Calu3 (cell line): Measurements from ENCODE around the gene PEX11G. TPM values are rescaled to one million over a fixed set of nuclear protein-coding genes. Genes with fewer than 3 reads are reported as not detected.

Experiments
- BruUV-seq: library from RNA; stranded (reverse); fragments of 400-500 nt; replicated peaks from 2 replicates; lab custom pipeline; 2021; lab: Mats Ljungman, UMichigan
- CTCF ChIA-PET: fragments of 300-600 bp; sonication (Branson Sonifier 250); formaldehyde crosslinking; loops from one replicate; lab custom pipeline; 2022; ENCODE audit warnings: antibody characterized with exemption; lab: Charles Lee
- DNase-seq: peaks from one replicate; pipeline ENCODE4 v3.0.0; 2022
- H3K27ac Mint-ChIP-seq: one replicate; pipeline ENCODE4 v1.8.0; 2022; ENCODE audit warnings: mixed read lengths; ENCODE audit not compliant: unreplicated experiment
- H3K27me3 Mint-ChIP-seq: one replicate; pipeline ENCODE4 v1.8.0; 2022; ENCODE audit warnings: mixed read lengths; ENCODE audit not compliant: unreplicated experiment
- H3K36me3 Mint-ChIP-seq: one replicate; pipeline ENCODE4 v1.8.0; 2022; ENCODE audit warnings: mild to moderate bottlenecking, moderate library complexity, mixed read lengths; ENCODE audit not compliant: insufficient read depth, unreplicated experiment
- H3K4me1 Mint-ChIP-seq: one replicate; pipeline ENCODE4 v1.8.0; 2022; ENCODE audit warnings: mild to moderate bottlenecking, low read depth, mixed read lengths; ENCODE audit not compliant: unreplicated experiment
- H3K4me3 Mint-ChIP-seq: one replicate; pipeline ENCODE4 v1.8.0; 2022; ENCODE audit warnings: mild to moderate bottlenecking, low read depth, moderate library complexity, mixed read lengths; ENCODE audit not compliant: unreplicated experiment
- H3K9me3 Mint-ChIP-seq: one replicate; pipeline ENCODE4 v1.8.0; 2022; ENCODE audit warnings: low read depth, mixed read lengths; ENCODE audit not compliant: unreplicated experiment
- intact Hi-C: fragments of 100-400 bp; cut with micrococcal nuclease; formaldehyde crosslinking; loops from one replicate; pipeline ENCODE4 v1.10.0; 2022; ENCODE audit not compliant: unreplicated experiment
- total RNA-seq: library from RNA; stranded (reverse); gene quantifications from 2 replicates; pipeline ENCODE4 v1.2.3, GENCODE V29; 2022
- TF ChIP-seq, protein P1 (sequence below): fragments of 200-600 bp; IDR thresholded peaks from one replicate; pipeline ENCODE4 v1.8.0; 2022; ENCODE audit warnings: antibody characterized with exemption; ENCODE audit not compliant: unreplicated experiment

The PEX11G gene
- total RNA-seq, 1 experiment from 2014 or later: 1.3 TPM

DNA sequence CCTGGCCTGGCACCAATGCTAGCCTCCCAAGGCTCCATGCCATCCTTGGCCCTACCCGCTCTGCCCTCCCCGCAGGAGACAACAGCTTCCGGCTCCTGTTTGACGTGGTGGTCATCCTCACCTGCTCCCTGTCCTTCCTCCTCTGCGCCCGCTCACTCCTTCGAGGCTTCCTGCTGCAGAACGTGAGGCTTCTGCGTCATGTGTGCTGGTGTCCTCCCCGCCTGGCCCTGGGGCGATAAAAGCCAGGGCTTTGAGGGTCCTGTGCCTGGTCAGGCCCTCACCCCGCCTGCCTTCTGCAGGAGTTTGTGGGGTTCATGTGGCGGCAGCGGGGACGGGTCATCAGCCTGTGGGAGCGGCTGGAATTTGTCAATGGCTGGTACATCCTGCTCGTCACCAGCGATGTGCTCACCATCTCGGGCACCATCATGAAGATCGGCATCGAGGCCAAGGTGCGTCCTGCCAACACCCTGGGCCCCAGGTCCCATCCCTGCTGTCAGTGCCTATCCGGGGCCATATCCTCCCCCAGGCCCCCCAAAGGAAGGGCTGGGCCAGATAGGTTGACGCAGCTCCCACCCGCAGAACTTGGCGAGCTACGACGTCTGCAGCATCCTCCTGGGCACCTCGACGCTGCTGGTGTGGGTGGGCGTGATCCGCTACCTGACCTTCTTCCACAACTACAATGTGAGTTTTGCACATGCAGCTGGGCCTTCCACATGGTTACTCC is 39.8 kb upstream of the PEX11G start:
- Mint-ChIP-seq H3K27me3 (no peaks in the 10 kb centered on the region), H3K36me3 (peaks cover 6% of the 10 kb centered on the region), H3K4me1 (no peaks in the 10 kb centered on the region), H3K4me3 (no peak overlapping the region), H3K27ac (no peak overlapping the region), H3K9me3 (no peaks in the 10 kb centered on the region)
- intact Hi-C loops: no loop called here
- CTCF ChIA-PET: no interaction called here
- TF ChIP-seq, protein P1, sequence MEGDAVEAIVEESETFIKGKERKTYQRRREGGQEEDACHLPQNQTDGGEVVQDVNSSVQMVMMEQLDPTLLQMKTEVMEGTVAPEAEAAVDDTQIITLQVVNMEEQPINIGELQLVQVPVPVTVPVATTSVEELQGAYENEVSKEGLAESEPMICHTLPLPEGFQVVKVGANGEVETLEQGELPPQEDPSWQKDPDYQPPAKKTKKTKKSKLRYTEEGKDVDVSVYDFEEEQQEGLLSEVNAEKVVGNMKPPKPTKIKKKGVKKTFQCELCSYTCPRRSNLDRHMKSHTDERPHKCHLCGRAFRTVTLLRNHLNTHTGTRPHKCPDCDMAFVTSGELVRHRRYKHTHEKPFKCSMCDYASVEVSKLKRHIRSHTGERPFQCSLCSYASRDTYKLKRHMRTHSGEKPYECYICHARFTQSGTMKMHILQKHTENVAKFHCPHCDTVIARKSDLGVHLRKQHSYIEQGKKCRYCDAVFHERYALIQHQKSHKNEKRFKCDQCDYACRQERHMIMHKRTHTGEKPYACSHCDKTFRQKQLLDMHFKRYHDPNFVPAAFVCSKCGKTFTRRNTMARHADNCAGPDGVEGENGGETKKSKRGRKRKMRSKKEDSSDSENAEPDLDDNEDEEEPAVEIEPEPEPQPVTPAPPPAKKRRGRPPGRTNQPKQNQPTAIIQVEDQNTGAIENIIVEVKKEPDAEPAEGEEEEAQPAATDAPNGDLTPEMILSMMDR: no peak
- no peak for DNase-seq
- BruUV-seq: no TSS peak

- H3K4me3 Mint-ChIP-seq: no peak overlapping the region
- TF ChIP-seq, protein P1: no peak
- no peaks in the 10 kb centered on the region for H3K9me3 Mint-ChIP-seq
- no TSS peak for BruUV-seq
- H3K27me3 Mint-ChIP-seq: no peaks in the 10 kb centered on the region
- intact Hi-C loops: no loop called here
- peaks cover 9% of the 10 kb centered on the region for H3K36me3 Mint-ChIP-seq
- CTCF ChIA-PET: no interaction called here
- no peak for DNase-seq
- H3K4me1 Mint-ChIP-seq: no peaks in the 10 kb centered on the region
- no peak overlapping the region for H3K27ac Mint-ChIP-seq
Observed at GRCh38 chr19:7528192-7528519, 39.3 kb upstream of the PEX11G start.

DNA sequence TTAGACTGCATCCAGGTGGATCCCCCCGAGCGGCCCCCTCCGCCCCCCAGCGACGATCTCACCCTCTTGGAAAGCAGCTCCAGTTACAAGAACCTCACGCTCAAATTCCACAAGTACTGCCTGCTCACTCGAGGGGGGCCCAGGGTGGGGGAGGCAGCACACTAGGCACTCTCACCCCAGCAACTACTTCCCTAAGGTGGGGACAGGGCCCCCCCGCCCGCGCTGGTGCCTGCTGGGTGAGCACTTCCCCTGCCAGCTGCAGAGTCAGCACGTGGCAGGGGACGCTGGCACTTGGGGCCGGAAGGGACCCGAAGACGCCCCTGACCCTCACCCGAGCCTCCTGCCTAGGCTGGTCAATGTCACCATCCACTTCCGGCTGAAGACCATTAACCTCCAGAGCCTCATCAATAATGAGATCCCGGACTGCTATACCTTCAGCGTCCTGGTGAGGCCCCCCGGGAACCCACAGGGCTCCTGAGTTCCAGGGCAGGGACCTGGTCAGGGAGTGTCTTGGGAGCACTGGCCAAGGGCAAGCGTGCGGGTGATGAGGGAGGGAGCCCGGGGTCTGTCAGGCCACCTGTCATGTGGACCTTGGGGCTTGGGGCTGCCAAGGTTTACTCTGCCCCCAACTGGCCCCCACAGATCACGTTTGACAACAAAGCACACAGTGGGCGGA is 38.8 kb upstream of the PEX11G start:
- no peaks in the 10 kb centered on the region for H3K4me1 Mint-ChIP-seq
- intact Hi-C loops: no loop called here
- H3K9me3 Mint-ChIP-seq: no peaks in the 10 kb centered on the region
- peaks cover 14% of the 10 kb centered on the region for H3K36me3 Mint-ChIP-seq
- TF ChIP-seq, protein P1: no peak
- no peak overlapping the region for H3K27ac Mint-ChIP-seq
- BruUV-seq: no TSS peak
- DNase-seq: no peak
- H3K27me3 Mint-ChIP-seq: no peaks in the 10 kb centered on the region
- CTCF ChIA-PET: no interaction called here
- no peak overlapping the region for H3K4me3 Mint-ChIP-seq

DNA sequence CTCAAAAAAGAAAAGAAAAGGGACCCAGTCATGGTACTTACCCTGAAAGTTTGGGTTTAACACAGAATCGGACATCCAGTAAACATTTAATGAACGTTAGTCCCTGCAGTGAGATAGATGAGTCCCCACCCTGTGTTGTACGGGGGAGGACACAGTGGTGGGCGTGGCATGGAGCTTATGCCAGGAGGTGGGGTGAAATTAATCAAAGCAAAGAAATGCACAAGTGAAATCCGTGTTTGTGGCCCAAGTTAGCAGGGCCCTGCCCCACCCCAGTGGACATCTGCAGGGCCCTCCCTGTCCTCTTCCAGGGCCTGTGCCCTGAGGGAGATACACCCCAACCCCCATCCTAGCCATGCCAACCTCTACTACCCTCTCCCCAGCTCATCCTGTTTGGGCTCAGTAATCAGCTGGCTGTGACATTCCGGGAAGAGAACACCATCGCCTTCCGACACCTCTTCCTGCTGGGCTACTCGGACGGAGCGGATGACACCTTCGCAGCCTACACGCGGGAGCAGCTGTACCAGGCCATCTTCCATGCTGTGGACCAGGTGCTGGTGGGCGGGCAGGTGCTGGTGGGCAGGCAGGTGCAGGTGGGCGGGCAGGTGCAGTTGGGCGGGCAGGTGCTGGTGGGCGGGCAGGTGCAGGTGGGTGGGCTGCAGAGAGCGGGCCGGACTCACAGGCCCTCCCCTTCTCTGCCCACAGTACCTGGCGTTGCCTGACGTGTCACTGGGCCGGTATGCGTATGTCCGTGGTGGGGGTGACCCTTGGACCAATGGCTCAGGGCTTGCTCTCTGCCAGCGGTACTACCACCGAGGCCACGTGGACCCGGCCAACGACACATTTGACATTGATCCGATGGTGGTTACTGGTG is 37.5 kb upstream of the PEX11G start:
- no peak for DNase-seq
- no peaks in the 10 kb centered on the region for H3K9me3 Mint-ChIP-seq
- H3K27me3 Mint-ChIP-seq: no peaks in the 10 kb centered on the region
- peaks cover 26% of the 10 kb centered on the region for H3K36me3 Mint-ChIP-seq
- peaks cover 9% of the 10 kb centered on the region for H3K4me1 Mint-ChIP-seq
- intact Hi-C loops: no loop called here
- no TSS peak for BruUV-seq
- CTCF ChIA-PET: no interaction called here
- TF ChIP-seq, protein P1: no peak
- no peak overlapping the region for H3K27ac Mint-ChIP-seq
- no peak overlapping the region for H3K4me3 Mint-ChIP-seq
